ENCODE data around the gene TVP23C.
A peak's percentile ranks its signal among the peaks of the same experiment; 100 is the strongest.
"Not testable (repeated sequence)": the region's sequence is repeated elsewhere in the genome, so short reads cannot be mapped to it uniquely, and the experiment has no call there.

Gene TVP23C

GRCh38 chr17:15563375-15563857 is at the start of gene TVP23C:
TVP23C (minus strand) TSS chr17:15563483; CDS start chr17:15563448, 35 bp downstream.
- DNase-seq = peak; percentile 46 to 75

- not testable (repeated sequence) for DNase-seq
Measured at GRCh38 chr17:15592960-15593359, 29.7 kb upstream of the TVP23C start.

- peak in 1 of 2 donors; percentile 22 for DNase-seq
Measured at GRCh38 chr17:15591986-15592385, 28.7 kb upstream of the TVP23C start.

GRCh38 chr17:15590844-15591243 is 27.6 kb upstream of the TVP23C start:
- not testable (repeated sequence) for DNase-seq

- DNase-seq = not testable (repeated sequence)
Measured at GRCh38 chr17:15589544-15590536, 26.6 kb upstream of the TVP23C start.

DNA sequence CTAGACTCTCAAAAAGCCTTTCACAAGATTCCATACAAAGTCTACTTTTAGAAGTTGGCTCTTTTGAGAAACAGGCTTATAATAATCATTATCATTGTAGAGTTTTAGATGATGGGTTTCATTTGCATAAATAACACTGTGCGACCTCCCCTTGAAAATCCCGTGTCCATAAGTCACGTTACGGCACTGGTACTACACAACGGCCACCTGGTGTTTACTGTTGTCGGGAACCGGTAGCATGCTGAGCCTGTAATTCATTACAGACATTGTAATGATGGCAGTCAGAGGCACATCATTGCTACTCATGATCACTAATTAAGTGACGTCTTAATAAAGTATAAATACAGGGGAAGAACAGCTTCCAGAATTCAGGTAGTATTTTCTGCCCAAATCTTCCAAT is 24.7 kb upstream of the TVP23C start:
- DNase-seq = not testable (repeated sequence)

DNA sequence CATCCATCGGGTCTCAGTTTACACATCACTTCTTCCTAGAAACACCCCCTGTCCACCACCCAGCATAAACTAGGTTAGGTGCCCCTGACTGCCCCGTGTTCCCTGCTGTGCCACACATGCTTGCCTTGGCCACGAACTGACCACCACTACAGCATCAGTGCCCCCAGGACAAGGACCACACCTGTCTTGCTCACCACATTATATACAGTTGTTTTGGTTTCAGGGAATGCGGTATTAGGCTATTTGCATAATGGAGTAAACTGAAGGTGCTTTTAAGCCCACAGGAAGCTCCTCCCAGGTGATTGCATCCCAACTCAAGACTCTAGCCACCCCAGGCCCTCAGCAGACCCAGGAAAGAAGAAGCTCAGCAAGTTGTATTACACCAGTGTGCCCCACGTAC is 20.0 kb upstream of the TVP23C start:
- DNase-seq = not testable (repeated sequence)

DNA sequence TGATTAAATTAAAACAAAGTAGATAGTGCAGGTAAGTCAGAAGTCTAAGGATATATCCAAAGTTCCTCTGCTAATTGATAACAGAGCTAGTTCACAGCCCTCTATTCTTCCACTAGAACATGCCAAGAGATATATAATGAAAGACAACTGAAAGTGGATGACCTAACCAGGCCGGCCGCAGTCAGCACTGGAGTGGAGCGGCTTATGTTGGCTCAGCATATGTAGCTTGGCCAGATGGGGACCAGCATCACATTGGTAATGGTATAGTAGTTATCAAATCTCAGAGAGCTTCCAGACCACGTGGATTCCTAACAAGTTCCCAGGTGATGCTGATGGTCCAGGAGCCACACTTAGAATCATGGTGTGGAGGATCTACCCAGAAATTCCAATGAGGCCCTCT is 18.2 kb upstream of the TVP23C start:
- DNase-seq = not testable (repeated sequence)

GRCh38 chr17:15576848-15577247 is 13.6 kb upstream of the TVP23C start:
- DNase-seq = not testable (repeated sequence)

DNA sequence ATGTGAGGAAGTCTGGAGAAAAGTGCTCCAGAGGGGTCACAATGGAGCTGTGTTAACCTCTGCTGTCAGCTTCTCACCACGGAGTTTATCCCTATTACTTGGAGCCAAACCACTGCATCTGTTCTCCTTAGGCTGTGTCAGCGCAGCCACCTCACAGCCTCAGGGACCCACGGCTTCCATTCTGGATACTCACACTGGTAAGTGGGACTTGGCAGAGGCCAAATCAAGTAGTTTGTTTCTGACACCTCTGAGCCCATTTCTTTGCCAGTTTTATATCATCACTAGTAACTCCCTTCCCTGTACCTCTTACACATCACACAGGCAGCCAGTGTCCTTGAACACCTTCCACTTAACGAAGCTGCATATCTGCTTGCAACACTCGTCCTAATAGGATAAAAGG is 11.4 kb upstream of the TVP23C start:
- not testable (repeated sequence) for DNase-seq

DNA sequence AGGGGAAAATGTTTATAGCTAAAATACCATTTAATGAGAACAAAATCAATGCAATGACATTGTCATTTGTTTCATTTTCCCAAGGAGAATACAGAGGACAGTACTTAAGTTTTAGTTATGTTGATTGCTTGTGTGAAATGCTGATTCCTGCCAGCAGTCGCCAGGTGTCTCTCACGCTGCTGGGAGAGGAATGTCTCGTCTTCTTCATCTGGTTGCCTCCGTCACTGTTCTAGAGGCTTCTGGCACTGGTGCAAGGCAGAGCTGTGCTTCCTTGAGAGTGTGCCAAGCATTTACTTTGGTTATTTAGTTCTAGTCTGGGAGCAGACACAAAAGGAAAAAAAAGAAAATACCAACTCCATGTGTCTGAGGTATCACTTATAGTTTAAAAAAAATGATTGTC is 10.6 kb upstream of the TVP23C start:
- DNase-seq = not testable (repeated sequence)

- not testable (repeated sequence) for DNase-seq
Measured at GRCh38 chr17:15562613-15563374, 489 bp downstream of the TVP23C start.

DNA sequence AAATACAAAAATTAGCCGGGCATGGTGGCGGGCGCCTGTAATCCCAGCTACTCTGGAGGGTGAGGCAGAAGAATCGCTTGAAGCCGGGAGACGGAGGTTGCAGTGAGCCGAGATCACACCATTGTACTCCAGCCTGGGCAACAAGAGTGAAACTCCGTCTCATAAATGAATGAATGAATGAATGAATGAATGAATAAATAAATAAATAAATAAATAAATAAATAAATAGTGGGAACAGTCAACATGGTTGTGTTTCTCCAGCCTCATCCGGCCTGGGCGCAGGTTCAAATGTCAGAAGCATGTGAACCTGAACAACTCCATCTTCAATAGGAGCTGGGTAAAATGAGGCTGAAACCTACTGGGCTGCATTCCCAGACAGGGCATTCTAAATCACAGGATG is 1.8 kb downstream of the TVP23C start:
- DNase-seq = not testable (repeated sequence)

- not testable (repeated sequence) for DNase-seq
Measured at GRCh38 chr17:15558403-15559105, 4.7 kb downstream of the TVP23C start.

- not testable (repeated sequence) for DNase-seq
Measured at GRCh38 chr17:15557334-15557832, 5.9 kb downstream of the TVP23C start.

- DNase-seq = not testable (repeated sequence)
Measured at GRCh38 chr17:15552932-15553331, 10.4 kb downstream of the TVP23C start.

- not testable (repeated sequence) for DNase-seq
Measured at GRCh38 chr17:15549552-15549951, 13.7 kb downstream of the TVP23C start.

- DNase-seq = not testable (repeated sequence)
Measured at GRCh38 chr17:15546604-15547003, 16.7 kb downstream of the TVP23C start.

- DNase-seq = not testable (repeated sequence)
Measured at GRCh38 chr17:15540371-15541219, 22.7 kb downstream of the TVP23C start.

GRCh38 chr17:15533122-15533521 is 30.2 kb downstream of the TVP23C start:
- DNase-seq = not testable (repeated sequence)
